Measurements from ENCODE around the gene TMEM89.

The TMEM89 gene

DNA sequence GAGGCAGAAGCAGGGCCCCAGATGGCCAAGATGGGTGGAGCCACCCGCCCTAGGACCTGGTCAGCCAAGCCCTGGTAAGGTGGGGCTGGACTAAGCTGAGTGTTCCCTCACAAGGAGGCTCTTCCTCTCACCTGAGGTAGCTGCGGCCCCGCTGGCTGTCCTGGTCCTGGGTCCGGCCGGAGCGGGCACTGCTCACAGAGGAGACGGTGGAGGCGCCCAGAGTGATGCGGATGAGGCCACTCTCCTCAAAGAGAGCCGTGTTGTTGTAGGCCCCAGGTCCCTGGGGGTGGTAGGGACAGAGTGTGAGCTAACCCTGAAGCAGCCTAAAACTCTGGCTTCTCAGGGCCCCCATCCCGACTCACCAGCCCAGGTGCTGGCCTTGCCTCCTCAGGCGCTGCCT lies 21.0 kb upstream of the TMEM89 start:
- DNase-seq (ENCODE audit: low read depth in 2 of 2) = no peak

GRCh38 chr3:48641396-48641795 lies 19.8 kb upstream of the TMEM89 start:
- no peak for DNase-seq (ENCODE audit: low read depth in 2 of 2)

DNA sequence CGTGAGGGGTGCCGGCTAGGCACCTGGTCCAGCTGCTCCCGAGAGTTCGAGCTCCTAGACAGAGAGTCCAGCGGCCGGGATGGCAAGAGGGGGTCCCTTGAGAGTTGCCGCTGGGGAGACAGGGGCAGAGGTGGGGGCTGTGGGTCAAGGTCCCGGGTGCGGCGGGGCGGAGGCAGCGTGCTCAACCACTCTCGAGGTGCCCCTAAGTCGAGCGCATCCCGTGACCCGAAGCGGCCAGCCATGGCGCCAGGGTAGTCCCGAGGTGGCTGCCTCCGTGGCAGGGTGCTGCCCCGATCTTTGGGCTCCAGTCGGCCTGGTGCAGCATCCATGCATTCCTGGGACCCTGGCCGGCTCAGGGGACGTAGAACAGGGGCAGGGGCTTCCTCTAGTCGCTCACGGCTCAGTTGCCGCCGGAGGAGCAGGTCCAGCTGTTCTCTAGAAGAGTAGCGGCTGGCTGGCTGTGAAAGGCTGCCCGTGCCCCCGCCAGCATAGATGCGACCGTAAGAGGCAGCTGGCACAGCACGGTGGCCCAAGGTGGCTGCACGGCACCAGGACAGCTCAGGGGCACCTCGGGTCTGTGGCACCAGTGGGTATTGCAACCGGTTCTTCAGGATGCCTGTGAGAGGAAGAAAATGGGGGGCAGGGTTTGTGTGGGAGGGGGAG lies 18.5 kb upstream of the TMEM89 start:
- no peak for DNase-seq (ENCODE audit: low read depth in 2 of 2)

DNA sequence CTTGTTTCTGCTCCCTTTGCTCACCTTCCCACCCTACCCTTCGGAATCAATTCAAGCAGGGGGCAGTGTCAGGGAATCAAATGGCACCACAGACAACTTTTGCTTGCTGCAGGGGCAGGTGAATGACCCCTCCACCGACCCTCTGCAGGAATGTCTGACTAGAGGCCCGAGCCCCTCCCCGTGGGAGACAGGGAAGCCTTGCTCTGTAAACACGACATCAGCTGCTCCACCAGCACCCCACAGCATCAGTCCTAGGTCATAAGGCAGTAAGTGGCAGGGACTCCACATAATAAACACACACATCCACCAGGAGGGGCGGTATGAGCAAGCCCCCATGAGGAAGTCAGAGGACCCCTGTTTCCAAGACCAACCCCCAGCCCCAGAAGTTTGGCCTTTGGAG lies 15.7 kb upstream of the TMEM89 start:
- DNase-seq (ENCODE audit: low read depth in 2 of 2) = no peak

DNA sequence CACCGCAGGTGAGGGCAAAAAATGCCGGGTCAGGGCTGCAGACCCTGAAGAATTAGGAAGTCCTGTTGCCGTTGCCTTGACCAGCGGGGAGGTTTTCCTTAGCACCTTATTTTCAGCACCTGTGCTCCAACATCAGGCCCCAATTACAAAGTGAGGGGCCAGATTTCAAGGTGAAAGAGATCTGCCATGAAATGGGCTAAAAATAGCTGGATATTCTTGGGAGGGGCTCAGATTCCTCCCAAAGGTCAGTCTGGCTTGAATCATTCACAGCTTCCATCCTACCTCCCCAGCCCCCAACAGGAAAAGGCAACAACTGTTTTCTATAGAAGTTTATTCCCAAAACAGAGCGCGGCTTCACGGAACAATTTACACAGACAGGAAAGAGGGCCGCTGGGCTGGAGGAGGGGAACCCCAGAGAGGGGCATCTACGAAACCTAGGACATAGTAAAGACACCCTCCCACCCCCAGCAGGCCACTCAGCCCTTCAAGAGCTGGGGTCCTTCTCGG lies 14.6 kb upstream of the TMEM89 start:
- DNase-seq (ENCODE audit: low read depth in 2 of 2) = no peak

DNA sequence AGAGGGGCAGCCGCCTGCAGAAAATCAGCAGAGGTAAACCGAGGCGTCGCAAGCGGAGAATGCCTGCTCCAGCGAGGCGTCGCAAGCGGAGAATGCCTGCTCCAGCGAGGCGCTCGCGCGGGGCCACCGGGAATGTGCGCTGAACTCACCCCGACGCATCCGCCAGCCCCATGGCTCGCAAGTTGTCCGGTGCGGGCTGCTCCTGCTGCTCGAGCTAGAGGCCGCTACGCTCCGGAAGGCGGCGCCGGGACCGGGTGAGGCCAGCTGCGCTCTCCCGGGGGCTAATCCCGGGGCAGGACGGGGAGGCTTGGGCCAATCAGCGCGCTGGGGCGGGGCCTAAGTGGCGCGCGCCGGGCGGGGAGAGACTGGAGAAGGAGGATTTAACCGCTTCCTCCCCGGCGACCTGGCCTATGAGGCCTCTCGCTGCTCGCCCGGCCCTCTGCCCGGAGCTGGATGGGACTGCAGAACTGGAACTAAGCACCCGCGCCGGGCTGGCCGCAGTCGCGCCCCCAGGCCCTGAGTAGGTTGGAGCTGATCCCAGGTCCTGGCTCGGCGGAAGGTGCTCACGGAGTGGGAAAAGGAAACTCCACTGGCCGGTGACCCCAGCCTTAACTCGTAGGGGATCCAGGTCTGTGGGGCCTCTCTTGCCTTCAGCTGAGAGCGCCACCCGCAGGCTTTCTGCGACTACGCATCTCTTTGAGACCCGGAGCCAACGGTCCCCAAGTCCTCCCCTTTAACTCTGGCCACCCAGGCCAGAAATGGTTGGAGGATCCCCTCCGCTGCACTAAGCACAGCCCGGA lies 13.9 kb upstream of the TMEM89 start, which contains the start of gene SLC26A6:
SLC26A6 (minus strand) TSS at position 240 of the 800 bp plus-strand sequence; CDS start at position 172, 68 bp downstream.
- DNase-seq (ENCODE audit: low read depth in 2 of 2) = peak; percentile 82 to 85

DNA sequence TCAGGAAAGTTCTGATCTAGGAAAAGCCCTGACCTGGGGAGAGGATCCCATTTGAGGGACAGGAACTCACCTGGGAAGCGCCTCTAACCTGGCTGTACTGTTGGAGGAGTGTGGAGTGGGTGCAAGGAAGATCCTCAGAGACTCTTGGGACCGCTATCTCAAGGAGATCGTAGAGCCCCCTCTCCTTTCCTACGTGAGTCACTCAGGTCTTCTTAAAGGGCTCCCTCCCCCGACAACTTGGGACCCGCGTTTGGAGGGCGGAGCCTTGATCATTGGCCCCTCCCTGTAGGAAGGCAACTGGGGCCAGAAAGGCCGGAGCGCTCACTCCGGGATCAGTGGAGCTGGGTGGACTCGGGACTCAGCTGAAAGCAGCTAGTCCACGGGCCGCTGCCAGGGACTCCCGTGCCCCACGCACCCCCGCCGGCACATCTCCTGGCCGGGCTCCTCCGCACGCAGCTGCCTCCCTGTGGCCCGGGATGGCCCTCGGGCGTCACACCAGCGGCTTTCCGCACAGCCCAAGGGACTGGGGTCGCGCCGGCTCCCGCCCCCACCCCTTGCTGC lies 13.2 kb upstream of the TMEM89 start:
- DNase-seq (ENCODE audit: low read depth in 2 of 2) = peak in 1 of 2 donors; percentile 35

- no peak for DNase-seq (ENCODE audit: low read depth in 2 of 2)
These were observed 12.2 kb upstream of the TMEM89 start for GRCh38 chr3:48633743-48634142.

DNA sequence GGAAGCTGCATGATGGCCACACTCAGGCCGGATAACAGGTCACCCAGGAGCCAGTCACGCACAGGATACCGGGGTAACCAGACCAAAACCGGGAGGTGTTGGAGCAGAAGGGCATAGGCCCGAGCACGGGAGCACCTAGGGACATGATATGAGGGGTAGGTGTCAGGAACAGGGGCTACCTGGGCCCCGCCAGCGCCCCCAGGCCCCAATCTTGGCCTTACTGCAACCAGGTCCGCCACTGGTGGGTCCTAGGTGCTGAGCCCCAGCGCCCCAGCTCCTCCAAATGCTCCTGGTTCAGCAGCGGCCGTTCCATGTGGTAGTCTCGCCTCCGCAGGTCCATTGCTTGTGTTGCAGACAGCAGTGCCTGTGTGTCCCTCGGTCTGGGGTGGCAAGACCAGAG lies 11.7 kb upstream of the TMEM89 start:
- no peak for DNase-seq (ENCODE audit: low read depth in 2 of 2)

DNA sequence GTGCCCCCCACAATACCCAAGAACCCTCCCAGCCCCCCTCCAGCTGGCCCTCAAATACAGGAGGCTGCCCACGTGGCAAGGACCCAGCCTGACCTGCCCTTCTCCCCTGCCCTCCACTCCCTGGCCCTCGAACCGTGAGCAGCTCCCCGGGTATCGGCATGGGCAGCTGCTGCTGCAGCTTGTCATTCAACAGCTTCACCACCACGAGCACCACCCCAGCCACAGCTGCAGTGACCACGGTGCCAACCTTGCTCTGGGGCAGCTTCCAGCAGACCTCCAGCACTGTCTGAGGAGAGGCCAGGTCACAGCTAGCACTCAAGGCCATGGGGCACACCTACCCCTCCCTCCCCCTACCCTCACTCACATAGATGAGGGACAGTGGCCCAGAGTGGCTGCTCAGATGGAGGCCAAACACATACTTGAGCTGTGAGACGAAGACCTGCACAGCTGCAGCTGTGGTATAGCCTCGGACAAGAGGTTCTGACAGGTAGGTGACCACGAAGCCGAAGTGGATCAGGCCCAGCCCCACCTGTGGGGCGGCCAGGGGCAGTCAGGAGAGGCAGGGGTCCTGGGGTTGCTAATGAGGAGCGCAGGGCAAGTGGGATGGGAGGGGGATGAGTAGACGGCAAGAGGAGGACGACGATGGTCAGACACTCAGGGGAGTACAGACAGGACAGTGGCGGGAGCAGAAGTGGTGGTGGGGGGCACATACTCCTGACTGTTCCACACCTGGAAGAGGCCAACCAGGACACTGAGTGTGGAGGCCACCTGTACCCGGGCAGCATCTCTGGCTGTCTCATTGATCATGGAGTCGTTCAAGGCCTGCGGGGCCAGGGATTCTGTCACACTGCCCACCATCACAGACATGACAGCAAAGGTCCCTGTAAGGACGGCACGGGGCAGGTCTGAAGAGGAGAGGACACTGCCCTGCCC lies 10.2 kb upstream of the TMEM89 start:
- DNase-seq (ENCODE audit: low read depth in 2 of 2) = no peak

DNA sequence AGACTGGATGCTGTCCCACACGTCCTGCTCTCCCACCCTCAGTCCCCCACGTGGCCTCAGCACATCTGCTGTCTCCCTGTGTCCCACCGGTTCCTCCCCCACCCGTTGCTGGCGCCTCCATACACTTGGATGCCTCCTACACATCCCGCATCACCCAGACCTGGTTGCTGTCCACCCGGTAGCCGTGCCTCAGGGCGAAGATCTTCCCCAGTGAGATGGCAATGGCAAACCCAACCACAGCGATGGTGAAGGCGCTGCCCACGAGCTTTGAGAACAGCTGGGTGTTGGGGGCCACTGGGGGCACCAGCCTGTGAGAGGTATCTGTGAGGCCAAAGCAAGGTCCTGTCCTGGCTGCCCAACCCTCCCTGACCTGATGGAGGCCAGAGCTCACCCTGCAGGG lies 9.3 kb upstream of the TMEM89 start:
- DNase-seq (ENCODE audit: low read depth in 2 of 2) = no peak

DNA sequence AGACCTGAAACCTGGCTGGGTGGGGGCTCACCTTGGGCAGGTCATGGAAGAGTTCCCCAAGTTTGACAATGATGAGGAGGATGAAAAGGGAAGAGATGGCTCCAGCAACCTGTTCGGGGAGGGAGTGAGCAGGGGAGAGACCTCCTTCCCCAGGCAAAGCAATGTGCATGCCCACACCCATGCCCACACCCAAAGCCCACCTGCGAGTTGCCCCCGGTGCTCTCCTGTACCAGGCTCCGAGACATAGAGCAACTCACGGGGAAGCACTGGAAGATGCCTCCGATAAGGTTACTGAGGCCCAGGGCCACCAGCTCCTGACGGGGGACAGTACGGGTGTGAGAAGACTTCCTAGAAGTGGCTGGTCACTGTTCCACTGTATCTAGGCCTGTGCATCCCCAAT lies 8.8 kb upstream of the TMEM89 start:
- no peak for DNase-seq (ENCODE audit: low read depth in 2 of 2)

DNA sequence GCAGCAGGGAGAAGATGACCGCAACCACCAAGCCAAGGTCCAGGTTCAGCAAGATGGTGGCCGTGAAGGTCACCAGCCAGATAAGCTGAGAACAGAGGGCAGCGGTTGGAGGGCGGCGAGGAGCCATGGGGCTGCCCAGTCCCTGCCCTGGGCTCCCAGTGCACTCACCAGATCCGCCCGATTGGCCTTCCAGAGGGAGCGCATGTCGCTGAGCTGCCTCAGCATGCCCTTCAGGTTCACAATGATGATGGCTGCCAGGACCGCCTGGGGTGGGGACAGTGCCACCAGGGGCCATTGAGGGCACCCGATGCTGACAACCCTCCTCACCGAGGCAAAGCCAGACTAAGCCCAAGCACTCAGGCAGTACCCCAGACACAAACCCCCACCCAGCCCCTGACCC lies 8.3 kb upstream of the TMEM89 start:
- no peak for DNase-seq (ENCODE audit: low read depth in 2 of 2)

GRCh38 chr3:48628277-48629017 lies 6.9 kb upstream of the TMEM89 start:
- no peak for DNase-seq (ENCODE audit: low read depth in 2 of 2)

- DNase-seq (ENCODE audit: low read depth in 2 of 2) = no peak
These were observed 4.0 kb upstream of the TMEM89 start for GRCh38 chr3:48625600-48625999.

DNA sequence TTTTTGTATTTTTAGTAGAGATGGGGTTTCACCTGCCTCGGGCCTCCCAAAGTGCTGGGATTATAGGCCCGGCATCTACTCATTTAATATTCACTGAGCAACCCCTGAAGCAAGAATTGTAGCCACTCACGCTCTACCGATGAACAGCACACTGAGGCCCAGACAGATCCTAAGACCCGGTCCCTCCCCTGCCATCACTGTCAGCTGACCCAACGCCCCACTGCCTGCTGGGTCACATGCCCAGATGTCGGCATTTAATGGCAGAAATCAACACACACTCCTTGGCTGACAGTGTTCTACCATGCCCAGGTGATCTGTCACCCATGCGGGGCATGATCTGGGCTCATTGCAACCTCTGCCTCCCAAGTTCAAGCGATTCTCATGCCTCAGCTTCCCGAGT lies 3.2 kb upstream of the TMEM89 start:
- DNase-seq (ENCODE audit: low read depth in 2 of 2) = no peak

DNA sequence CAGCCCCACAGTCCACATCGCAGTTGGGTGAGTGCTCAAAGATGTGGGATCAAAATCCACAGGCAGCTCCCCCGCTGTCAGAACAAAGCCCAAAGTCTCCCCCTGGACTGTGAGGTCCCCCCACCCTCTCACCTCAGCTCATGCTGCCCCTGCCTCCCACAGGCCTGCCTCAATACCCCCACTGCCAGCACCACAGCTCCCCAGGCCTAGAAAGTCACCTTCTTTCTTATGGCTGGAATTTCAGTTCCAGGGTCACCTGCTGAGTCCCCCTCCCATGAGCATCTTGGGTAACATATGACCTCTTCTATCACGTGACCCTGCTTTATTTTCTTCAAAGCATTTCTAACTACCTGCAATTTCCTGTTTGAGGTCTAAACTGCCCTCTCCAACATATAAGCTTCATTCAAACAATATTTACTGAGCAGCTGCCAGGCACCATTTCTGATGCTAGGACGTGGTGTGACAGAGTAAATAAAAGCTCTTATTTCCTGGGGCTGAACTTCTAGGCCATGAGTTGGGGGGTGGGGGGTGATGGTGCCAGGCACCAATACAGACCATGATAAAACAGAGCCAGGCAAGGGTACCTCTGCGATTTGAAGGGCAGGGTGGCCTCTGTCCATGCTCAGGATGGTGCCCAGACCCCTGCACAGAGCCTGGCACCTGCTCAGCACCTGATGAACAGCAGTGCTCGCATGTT lies 2.4 kb upstream of the TMEM89 start:
- no peak for DNase-seq (ENCODE audit: low read depth in 2 of 2)

DNA sequence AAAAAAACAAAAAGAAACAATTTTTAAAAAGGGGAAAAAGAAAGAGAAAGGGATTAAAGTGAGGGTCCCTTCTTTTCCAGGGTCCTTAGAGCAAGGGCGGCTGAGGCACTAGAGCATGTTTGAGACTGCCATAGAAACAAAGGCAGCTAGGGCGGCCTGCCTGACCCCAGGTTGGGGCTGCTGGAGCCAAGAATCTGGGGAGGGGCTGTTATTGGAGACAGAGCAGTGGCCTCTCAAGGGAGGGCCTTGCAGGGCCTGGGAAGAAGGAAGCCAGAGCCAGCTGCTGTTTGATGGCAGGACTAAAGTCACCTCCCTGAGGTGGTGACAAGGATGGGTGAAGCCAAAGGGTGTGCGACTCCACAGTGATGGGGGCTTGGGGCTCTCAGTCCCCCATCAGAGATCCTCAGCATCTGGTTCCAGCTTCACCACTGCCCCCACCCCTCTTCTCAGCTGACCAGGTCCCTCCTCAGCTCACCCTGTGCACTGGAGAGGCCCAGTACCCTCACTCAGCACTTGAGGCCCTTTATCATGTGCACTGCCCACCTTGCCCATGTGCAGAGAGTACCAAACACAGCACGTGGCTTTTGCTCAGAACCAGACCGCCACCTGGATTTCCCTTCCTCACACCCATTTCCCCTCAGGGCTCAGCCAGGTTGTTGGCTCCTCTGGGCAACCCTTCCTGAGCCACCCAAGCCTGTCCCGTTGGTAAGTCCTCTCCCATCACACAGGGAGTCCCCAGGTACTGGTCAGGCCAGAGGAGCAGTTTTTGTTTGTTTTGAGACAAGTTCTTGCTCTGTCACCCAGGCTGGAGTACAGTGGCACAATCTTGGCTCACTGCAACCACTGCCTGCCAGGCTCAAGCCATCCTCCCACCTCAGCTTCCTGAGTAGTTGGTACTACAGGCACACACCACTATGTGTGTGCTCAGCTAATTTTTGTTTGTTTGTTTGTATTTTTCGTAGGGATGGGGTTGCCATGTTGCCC lies 1.7 kb downstream of the TMEM89 start:
- no peak for DNase-seq (ENCODE audit: low read depth in 2 of 2)

GRCh38 chr3:48617559-48617958 lies 4.0 kb downstream of the TMEM89 start:
- DNase-seq (ENCODE audit: low read depth in 2 of 2) = no peak
